ENCODE results near the gene ENPP4.
A peak's percentile ranks its signal among the peaks of the same experiment; 100 is the strongest.
"Not testable (repeated sequence)": the region's sequence is repeated elsewhere in the genome, so short reads cannot be mapped to it uniquely, and the experiment has no call there.

Gene ENPP4

GRCh38 chr6:46129629-46130511, at the start of gene ENPP4:
Gene ENPP4, plus strand, starts transcription at chr6:46129989. Its CDS starts 9,595 bp downstream, at chr6:46139584.
- DNase-seq (ENCODE audit: low spot score): peak; percentile 86

- DNase-seq (ENCODE audit: low spot score): no peak
Measured at GRCh38 chr6:46080111-46080510, 49.7 kb upstream of the ENPP4 start.

GRCh38 chr6:46085688-46086087, 44.1 kb upstream of the ENPP4 start:
- not testable (repeated sequence) for DNase-seq (ENCODE audit: low spot score)

GRCh38 chr6:46090115-46091079, 39.4 kb upstream of the ENPP4 start:
- DNase-seq (ENCODE audit: low spot score): peak; percentile 36

- DNase-seq (ENCODE audit: low spot score): no peak
Measured at GRCh38 chr6:46091080-46091478, 38.7 kb upstream of the ENPP4 start.

GRCh38 chr6:46095251-46095650, 34.5 kb upstream of the ENPP4 start:
- DNase-seq (ENCODE audit: low spot score): no peak

- DNase-seq (ENCODE audit: low spot score): no peak
Measured at GRCh38 chr6:46097366-46097765, 32.4 kb upstream of the ENPP4 start.

GRCh38 chr6:46098678-46099077, 31.1 kb upstream of the ENPP4 start:
- DNase-seq (ENCODE audit: low spot score): no peak

GRCh38 chr6:46099952-46100351, 29.8 kb upstream of the ENPP4 start:
- no peak for DNase-seq (ENCODE audit: low spot score)

- DNase-seq (ENCODE audit: low spot score): no peak
Measured at GRCh38 chr6:46102123-46102522, 27.7 kb upstream of the ENPP4 start.

GRCh38 chr6:46103441-46104115, 26.2 kb upstream of the ENPP4 start:
- no peak for DNase-seq (ENCODE audit: low spot score)

GRCh38 chr6:46104209-46104608, 25.6 kb upstream of the ENPP4 start:
- no peak for DNase-seq (ENCODE audit: low spot score)

- no peak for DNase-seq (ENCODE audit: low spot score)
Measured at GRCh38 chr6:46105568-46105967, 24.2 kb upstream of the ENPP4 start.

GRCh38 chr6:46113370-46113769, 16.4 kb upstream of the ENPP4 start:
- DNase-seq (ENCODE audit: low spot score): no peak

GRCh38 chr6:46115634-46116033, 14.2 kb upstream of the ENPP4 start:
- DNase-seq (ENCODE audit: low spot score): no peak

- DNase-seq (ENCODE audit: low spot score): no peak
Measured at GRCh38 chr6:46116289-46116688, 13.5 kb upstream of the ENPP4 start.

GRCh38 chr6:46118157-46118556, 11.6 kb upstream of the ENPP4 start:
- no peak for DNase-seq (ENCODE audit: low spot score)

GRCh38 chr6:46118836-46119235, 11.0 kb upstream of the ENPP4 start:
- no peak for DNase-seq (ENCODE audit: low spot score)

- DNase-seq (ENCODE audit: low spot score): not testable (repeated sequence)
Measured at GRCh38 chr6:46119679-46120078, 10.1 kb upstream of the ENPP4 start.

GRCh38 chr6:46128476-46128875, 1.3 kb upstream of the ENPP4 start:
- no peak for DNase-seq (ENCODE audit: low spot score)

- DNase-seq (ENCODE audit: low spot score): no peak
Measured at GRCh38 chr6:46129291-46129628, 529 bp upstream of the ENPP4 start.

GRCh38 chr6:46130666-46131065, 877 bp downstream of the ENPP4 start:
- no peak for DNase-seq (ENCODE audit: low spot score)

Measured in hematopoietic multipotent progenitor cell treated with erythropoietin and hydrocortisone succinate and interleukin-3 and kit ligand, for 17 days (in vitro differentiated cells).